Spleen (tissue), 11 donors: ENCODE measurements around the gene SEC22C. TPM values are rescaled to one million over a fixed set of nuclear protein-coding genes. Genes with fewer than 3 reads are reported as not detected.
A peak's percentile ranks its signal among the peaks of the same experiment; 100 is the strongest.

ENCODE experiments used
- DNase-seq: peaks from one replicate; pipeline ENCODE4 v3.0.0-alpha.2; 2020
- H3K27ac ChIP-seq, 8 donors: fragments of 200-600 bp; sonication (generic) in 7 of 8; 1 replicate in 4 of 8; 2 replicates in 4 of 8; pipeline versions ENCODE4 v1.5.0 to v1.8.0; 2016 to 2021; ENCODE audit warnings: inconsistent platforms in 4 of 8, mild to moderate bottlenecking in 4 of 8, moderate library complexity in 1 of 8
- H3K27me3 ChIP-seq, 7 donors: fragments of 200-600 bp; sonication (generic) in 6 of 7; replicated peaks in 1 of 7; 1 replicate in 4 of 7; 2 replicates in 3 of 7; pipeline versions ENCODE4 v1.5.0 to v1.8.0; 2016 to 2021; ENCODE audit warnings: inconsistent platforms in 3 of 7, mild to moderate bottlenecking in 1 of 7
- H3K36me3 ChIP-seq, 6 donors: fragments of 200-600 bp; sonication (generic) in 5 of 6; 1 replicate in 4 of 6; 2 replicates in 2 of 6; pipeline versions ENCODE4 v1.5.0 to v1.8.0; 2016 to 2021; ENCODE audit warnings: inconsistent platforms in 2 of 6
- H3K4me1 ChIP-seq, 6 donors: fragments of 200-600 bp; sonication (generic) in 5 of 6; 1 replicate in 3 of 6; 2 replicates in 3 of 6; pipeline versions ENCODE4 v1.5.0 to v1.8.0; 2016 to 2021; ENCODE audit warnings: inconsistent platforms in 3 of 6
- H3K4me3 ChIP-seq, 8 donors: fragments of 200-600 bp; sonication (generic) in 7 of 8; 1 replicate in 4 of 8; 2 replicates in 4 of 8; pipeline versions ENCODE4 v1.5.0 to v1.8.0; 2016 to 2021; ENCODE audit warnings: inconsistent platforms in 4 of 8, mild to moderate bottlenecking in 4 of 8, moderate library complexity in 2 of 8
- H3K9me3 ChIP-seq, 8 donors: fragments of 200-600 bp; sonication (generic) in 7 of 8; 1 replicate in 4 of 8; 2 replicates in 4 of 8; pipeline versions ENCODE4 v1.5.0 to v1.8.0; 2016 to 2021; ENCODE audit warnings: inconsistent platforms in 4 of 8
- POLR2A ChIP-seq, 3 donors: fragments of 450-650 bp; IDR thresholded peaks; one replicate each; pipeline ENCODE4 v1.5.1; 2017; ENCODE audit warnings: antibody characterized with exemption in 3 of 3, mild to moderate bottlenecking in 1 of 3
- POLR2AphosphoS5 ChIP-seq, 3 donors: sonication (generic); formaldehyde crosslinking; IDR thresholded peaks; one replicate each; pipeline ENCODE4 v1.5.1; 2017; ENCODE audit warnings: antibody characterized with exemption in 3 of 3
- WGBS, 5 donors: extraction: QIAGEN DNeasy Blood & Tissue Kit in 3 of 5; methylation state at CpG; one replicate each; pipeline versions ENCODE4 v1.1.5 to v1.1.7; 2013 to 2018; 5-methylcytosine and 5-hydroxymethylcytosine counted together
- intact Hi-C: fragments of 100-400 bp; cut with DNase I; formaldehyde crosslinking; loops from one replicate; pipeline ENCODE4 v1.15.0; 2023; ENCODE audit warnings: low total_unique reads
- polyA plus RNA-seq, 3 donors: library from polyadenylated mRNA; stranded (reverse); fragments of 200-250 nt; gene quantifications; one replicate each; pipeline ENCODE4 v1.2.1, GENCODE V29; 2013
- total RNA-seq, 7 donors: library from RNA; depleted of rRNA in 3 of 7; stranded (reverse); fragments of >200 nt in 3 of 7; fragmentation: NEBNext Ultra II Directional in 4 of 7; extraction: Animal tissue kit (Norgen Biotek cat#: 25700) in 4 of 7; gene quantifications; one replicate each; pipeline versions ENCODE4 v1.1.0 to v1.2.1, GENCODE V29; 2016 to 2021
- TF ChIP-seq, protein P1 (sequence below), 11 experiments: fragments of 200-600 bp in 7 of 11; fragments of 450-650 bp in 4 of 11; sonication (generic) in 4 of 11; IDR thresholded peaks in 8 of 11; conservative IDR thresholded peaks in 3 of 11; 1 replicate in 7 of 11; 2 replicates in 4 of 11; pipeline versions ENCODE4 v1.4.0 to v1.8.0; 2016 to 2021; ENCODE audit warnings: antibody characterized with exemption in 11 of 11, inconsistent platforms in 4 of 11, mild to moderate bottlenecking in 1 of 11
- donor health status: healthy with polysubstance abuse.
- donor health status: DM: no; HTN: no; CAD: no; lungs with moderate emphysema.
- donor health status: DM: no; HTN: no; CAD: no.
- donor health status: Bipolar disorder and iron deficiency.
- donor health status: healthy.
- donor health status: DM: no; HTN: no; CAD: no.
- donor health status: DM: yes; HTN: yes; CAD: no.

Gene SEC22C
- total and polyA plus RNA-seq, 10 donors = 13.5 to 58.2 (median 37.8) TPM

DNA sequence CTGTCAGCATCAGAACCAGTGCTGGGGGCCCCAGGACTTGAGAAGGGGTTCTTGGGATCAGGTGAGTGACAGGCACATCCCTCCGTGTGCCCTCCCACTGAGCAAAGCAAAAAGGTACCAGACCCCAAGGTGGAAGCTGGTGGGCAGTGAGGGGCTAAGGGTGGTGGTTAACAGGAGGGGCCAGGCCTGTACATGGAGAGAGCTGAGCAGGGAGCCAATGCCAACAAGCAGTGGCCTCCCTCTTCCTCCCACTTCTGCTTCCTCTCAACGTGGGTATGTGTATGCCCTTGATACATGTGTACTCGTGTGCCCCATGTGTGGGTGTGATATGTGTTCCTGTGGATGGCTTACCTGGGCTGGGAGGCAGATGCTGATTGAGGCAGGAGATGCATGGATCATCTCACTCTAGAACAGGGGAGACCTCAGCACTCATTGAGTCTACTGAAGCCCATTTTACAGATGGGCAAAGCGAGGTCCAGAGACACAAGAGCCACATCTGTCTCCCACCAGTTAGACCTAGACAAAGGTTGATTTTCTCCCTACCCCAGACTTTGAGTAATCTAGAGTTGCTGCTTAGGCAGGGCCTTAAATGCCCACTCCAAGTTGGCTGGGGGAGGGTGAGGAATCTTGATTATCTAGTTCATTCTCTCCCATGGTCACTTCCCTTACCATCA is 78.4 kb downstream of the SEC22C start:
- 43 to 66% (median 58%) methylated on average over 4 of the region's 4 CpGs for WGBS, 5 donors
- H3K27ac ChIP-seq = peak overlapping the region in 1 of 8 donors; percentile 72
- TF ChIP-seq POLR2A (IDR thresholded peaks at IDR 0.05) = no peak
- TF ChIP-seq, protein P1, sequence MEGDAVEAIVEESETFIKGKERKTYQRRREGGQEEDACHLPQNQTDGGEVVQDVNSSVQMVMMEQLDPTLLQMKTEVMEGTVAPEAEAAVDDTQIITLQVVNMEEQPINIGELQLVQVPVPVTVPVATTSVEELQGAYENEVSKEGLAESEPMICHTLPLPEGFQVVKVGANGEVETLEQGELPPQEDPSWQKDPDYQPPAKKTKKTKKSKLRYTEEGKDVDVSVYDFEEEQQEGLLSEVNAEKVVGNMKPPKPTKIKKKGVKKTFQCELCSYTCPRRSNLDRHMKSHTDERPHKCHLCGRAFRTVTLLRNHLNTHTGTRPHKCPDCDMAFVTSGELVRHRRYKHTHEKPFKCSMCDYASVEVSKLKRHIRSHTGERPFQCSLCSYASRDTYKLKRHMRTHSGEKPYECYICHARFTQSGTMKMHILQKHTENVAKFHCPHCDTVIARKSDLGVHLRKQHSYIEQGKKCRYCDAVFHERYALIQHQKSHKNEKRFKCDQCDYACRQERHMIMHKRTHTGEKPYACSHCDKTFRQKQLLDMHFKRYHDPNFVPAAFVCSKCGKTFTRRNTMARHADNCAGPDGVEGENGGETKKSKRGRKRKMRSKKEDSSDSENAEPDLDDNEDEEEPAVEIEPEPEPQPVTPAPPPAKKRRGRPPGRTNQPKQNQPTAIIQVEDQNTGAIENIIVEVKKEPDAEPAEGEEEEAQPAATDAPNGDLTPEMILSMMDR (IDR thresholded peaks at IDR 0.05 in 8 of 11, conservative IDR thresholded peaks at IDR 0.05 in 3 of 11) = no peak
- TF ChIP-seq POLR2AphosphoS5 (IDR thresholded peaks at IDR 0.05) = no peak
- peak overlapping the region in 6 of 8 donors; percentile 53 to 86 (median 58) for H3K4me3 ChIP-seq
- peaks cover 0 to 48% (median 13%) of the 10 kb centered on the region in 7 donors for H3K27me3 ChIP-seq
- H3K4me1 ChIP-seq = peaks cover 10 to 58% (median 30%) of the 10 kb centered on the region in 6 donors
- H3K9me3 ChIP-seq = no peaks in the 10 kb centered on the region
- DNase-seq = peak; percentile 47
- no peaks in the 10 kb centered on the region for H3K36me3 ChIP-seq
- intact Hi-C loops = loop anchor here (5.0 kb wide), 1 partner anchor 44 kb away; no protein-coding TSS in a partner anchor

DNA sequence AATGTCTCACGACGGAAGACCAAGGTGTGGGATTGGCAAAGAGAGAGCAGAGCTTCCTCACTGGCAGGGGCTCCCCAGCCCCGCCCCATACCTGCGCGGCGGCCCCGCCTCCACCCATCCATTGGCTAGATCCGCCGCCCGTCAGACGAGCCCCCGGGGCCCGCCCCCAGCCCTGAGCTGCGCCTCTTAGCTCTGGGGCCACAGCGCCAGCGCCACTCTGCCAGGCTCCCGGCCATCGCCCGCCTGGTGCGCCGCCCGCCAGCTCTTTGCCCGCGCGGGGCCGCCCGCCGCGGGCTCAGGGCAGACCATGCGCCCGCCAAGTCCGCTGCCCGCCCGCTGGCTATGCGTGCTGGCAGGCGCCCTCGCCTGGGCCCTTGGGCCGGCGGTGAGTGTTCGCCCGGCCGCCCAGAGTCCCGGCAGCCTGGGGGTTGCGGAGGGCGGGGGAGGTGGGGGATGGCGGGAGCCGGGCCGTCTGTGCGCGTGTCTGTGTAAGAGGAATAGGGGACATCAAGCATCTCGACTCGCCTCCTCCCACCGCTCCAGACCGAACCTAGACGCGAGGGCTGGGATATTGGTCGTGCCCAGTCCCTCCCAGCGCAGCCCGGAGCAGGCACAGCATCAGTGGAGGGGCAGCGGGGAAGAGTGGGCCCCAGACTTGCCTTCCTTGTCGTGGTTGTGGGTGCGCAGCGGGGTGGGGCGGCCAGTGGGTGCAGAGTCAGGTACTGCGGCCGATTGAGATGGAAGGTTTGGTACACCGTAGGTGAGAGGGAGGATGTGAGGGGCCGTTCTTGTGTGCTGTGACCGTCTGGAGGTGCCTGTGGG is 79.1 kb downstream of the SEC22C start, which contains the start of gene VIPR1:
Gene VIPR1 (plus strand): TSS at position 215 of the 822 bp plus-strand sequence. CDS start 93 bp downstream, at position 308.
- peak within 1 kb of the TSS; percentile 45 to 86 (median 56) for H3K4me3 ChIP-seq
- H3K27ac ChIP-seq = peak within 1 kb of the TSS in 5 of 8 donors; percentile 17 to 72 (median 45)
- peaks cover 10 to 52% (median 29%) of the 10 kb centered on the region in 6 donors for H3K4me1 ChIP-seq
- peaks cover 0 to 48% (median 13%) of the 10 kb centered on the region in 7 donors for H3K27me3 ChIP-seq
- 11 to 25% (median 11%) methylated on average over 14 to 69 of the region's 69 CpGs for WGBS, 5 donors
- no peaks in the 10 kb centered on the region for H3K36me3 ChIP-seq
- peak in 1 of 3 donors; percentile 38 for TF ChIP-seq POLR2A (IDR thresholded peaks at IDR 0.05)
- TF ChIP-seq, protein P1 (IDR thresholded peaks at IDR 0.05 in 8 of 11, conservative IDR thresholded peaks at IDR 0.05 in 3 of 11) = no peak
- peak; percentile 54 to 76 (median 75) for TF ChIP-seq POLR2AphosphoS5 (IDR thresholded peaks at IDR 0.05)
- H3K9me3 ChIP-seq = no peaks in the 10 kb centered on the region
- peak; percentile 95 for DNase-seq
- intact Hi-C loops = loop anchor here (5.0 kb wide), 1 partner anchor 45 kb away; no protein-coding TSS in a partner anchor

DNA sequence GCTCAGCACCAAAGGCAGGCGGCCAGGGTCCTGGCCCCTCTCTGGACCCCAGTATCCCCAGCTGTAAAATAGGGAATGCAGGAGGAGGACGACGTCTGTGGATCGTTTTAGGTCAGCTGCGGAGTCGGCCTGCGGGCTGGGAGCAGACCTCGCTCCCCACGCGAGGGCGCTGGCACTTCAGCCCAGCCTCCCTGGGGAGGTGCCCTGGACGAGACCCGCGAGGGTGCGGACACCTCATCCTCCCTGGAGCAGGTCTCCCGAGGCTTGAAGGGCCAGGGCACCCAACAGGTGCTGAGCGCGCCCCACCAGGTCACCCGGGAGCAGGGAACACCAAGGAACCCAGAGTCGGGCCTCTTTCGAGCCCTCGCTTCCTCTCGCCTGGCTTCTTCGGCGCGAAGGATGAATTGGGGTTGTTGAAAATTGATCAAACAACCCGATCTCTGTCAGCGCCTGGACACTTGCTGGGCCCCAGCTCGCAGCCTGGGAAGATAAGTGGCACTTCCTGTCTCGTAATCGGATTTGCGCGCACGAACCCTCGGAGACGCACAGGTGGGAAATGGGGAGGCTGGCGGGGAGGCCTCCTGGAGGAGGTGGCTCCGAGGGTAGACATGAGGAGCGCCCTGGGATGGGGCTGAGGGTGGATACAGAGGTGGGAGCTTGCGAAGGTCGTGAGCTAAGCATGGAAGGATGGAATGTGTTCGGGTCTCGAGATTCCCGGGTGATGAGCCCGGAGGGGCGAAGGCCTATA is 79.9 kb downstream of the SEC22C start:
- intact Hi-C loops = loop anchor here (5.0 kb wide), 1 partner anchor 45 kb away; no protein-coding TSS in a partner anchor
- H3K27me3 ChIP-seq = peaks cover 0 to 48% (median 13%) of the 10 kb centered on the region in 7 donors
- no peaks in the 10 kb centered on the region for H3K36me3 ChIP-seq
- 1 to 2% (median 1%) methylated on average over 21 to 46 of the region's 46 CpGs for WGBS, 5 donors
- TF ChIP-seq POLR2AphosphoS5 (IDR thresholded peaks at IDR 0.05) (peak in 2 of 3 donors; percentile 18 to 52), POLR2A (IDR thresholded peaks at IDR 0.05) (no peak)
- TF ChIP-seq, protein P1 (IDR thresholded peaks at IDR 0.05 in 8 of 11, conservative IDR thresholded peaks at IDR 0.05 in 3 of 11) = peak; percentile 44 to 78 (median 69)
- peaks cover 10 to 49% (median 24%) of the 10 kb centered on the region in 6 donors for H3K4me1 ChIP-seq
- H3K9me3 ChIP-seq = no peaks in the 10 kb centered on the region
- peak overlapping the region in 5 of 8 donors; percentile 17 to 72 (median 45) for H3K27ac ChIP-seq
- DNase-seq = peak; percentile 91
- H3K4me3 ChIP-seq = peak overlapping the region; percentile 45 to 86 (median 56)
